ENCODE measurements around the gene SVIL.
A peak's percentile ranks its signal among the peaks of the same experiment; 100 is the strongest.
"Not testable (repeated sequence)": the region's sequence is repeated elsewhere in the genome, so short reads cannot be mapped to it uniquely, and the experiment has no call there.

SVIL gene

DNA sequence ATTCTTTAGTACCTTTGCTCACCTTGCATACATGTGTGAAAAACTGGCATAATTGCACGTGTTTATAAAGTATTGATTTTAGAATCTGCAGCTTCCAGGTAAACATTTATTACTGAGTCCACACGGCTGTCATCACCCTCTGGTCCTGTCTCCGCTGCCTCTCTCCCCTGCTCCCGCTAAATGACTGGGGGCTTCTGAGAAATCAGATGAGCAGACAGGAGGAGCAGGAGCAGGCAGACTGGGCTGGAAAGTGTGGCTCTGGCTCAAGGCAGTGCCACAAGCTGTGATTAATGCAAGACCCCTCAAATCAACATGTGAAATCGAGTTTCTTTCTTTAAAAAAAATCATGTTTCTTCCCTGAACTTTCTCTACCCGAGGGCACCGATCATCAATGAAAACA lies 68.6 kb downstream of the SVIL start:
- not testable (repeated sequence) for FAIRE-seq

DNA sequence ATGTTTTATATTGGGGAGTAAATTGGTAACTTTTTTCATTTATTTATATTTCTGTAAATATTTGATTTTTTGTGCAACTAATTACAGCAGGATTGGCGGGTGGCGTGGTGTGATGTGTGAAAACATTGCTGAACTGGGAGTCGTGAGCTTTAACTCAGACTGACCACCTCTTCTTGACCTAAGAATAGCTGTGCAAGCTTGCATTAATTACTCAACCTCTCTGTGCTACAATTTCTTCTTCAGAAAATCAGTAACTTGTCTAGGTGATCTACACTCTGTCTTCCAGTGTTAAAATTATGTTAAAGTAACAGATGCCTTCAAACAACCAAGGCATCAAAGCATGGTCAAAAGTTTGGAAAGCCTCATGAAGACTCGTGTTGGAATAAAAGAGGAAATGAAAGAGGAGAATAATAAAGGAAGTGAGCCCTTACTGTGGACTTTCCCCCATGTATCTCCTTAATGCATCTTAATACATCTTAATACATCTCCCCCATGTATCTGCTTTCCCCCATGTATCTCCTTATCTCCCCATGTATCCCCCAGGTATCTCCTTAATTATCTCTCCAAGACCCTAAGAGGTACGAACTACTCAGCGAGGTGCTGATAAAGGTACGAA lies 71.2 kb downstream of the SVIL start:
- FAIRE-seq = no peak

DNA sequence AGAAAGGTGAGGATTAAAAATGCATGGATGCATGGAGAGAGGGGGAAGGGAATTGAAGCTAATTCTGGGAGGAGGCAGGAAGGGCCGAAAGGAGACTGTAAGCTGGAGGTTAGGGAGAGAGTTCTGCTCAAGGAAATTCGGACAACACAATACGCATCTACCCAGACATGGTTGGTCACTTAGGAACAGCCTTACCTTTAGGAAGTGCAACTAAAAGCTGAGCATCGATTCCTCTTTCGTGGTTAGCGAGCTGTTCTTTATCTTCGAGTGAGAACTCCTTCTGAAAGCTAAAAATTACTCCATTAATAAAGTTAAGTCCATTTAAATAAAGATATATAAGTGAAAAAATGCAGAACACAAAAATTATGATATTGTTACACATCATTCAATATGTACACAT lies 71.8 kb downstream of the SVIL start:
- FAIRE-seq = not testable (repeated sequence)

GRCh38 chr10:29559996-29560395 lies 74.8 kb downstream of the SVIL start:
- FAIRE-seq = no peak

GRCh38 chr10:29557665-29558064 lies 77.1 kb downstream of the SVIL start:
- FAIRE-seq = no peak

DNA sequence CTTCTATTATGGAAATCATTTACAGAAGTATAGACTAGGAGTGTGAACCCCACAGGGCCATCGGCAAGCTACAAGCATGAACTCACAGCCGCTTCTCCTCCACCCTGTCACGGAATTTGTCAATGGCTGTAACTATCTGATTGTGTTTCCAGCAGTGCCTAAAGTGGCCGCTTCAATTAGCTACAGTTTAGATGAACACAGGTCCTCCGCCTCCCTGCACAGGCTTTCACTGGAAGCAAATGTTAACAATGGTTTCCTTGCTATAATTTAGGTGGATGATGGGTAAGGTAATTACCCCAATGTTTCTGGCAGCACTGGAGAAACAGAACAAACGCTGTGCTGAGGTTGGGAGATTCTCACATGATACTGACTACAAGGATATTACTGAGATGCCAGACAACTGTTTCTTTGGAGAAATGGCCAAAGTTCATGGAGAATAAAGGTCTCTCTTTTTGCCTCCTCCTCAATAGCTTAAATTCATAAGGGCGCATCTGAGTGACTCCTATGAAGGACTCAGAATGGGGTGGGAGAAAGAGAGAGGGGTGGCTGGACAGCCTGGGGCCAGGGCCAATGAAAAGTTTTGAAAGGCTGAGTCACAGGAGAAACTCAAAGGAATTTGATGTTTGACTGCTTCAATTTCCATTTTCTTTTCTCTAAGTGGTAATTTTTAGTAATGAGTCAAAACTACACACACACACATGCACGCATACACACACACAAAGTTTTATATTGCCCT lies 78.9 kb downstream of the SVIL start:
- no peak for FAIRE-seq

DNA sequence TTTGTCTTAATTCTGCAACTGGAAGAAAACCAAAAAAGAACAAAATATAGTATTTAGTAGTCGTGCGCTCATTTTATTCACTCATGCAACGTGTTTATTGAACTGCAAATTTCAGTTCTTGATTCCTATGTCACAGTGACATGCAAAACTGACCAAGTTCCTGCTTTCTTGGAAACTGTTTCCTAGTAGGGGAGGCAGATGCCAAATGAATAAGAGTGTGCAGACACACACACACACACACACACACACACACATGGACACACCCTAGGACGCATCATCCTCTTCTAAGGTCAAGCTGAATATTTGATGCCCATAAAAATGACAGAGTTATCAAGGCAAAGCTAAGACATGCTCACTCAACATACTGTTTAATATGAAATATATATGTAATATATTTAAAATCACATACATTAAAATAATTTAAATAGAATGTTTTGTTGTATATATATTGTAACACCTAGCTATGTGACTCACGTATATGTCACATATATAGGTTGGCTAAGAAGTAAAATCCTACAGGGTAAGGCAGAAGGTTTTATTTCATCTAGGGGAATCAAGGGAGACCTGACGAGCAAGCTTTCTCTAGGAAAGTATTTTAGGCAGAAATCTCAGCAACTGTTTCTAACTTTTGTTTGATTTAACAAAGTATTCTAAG lies 79.6 kb downstream of the SVIL start:
- FAIRE-seq = no peak

- peak; percentile 19 for FAIRE-seq
Measured at GRCh38 chr10:29554660-29555059, 80.1 kb downstream of the SVIL start.

DNA sequence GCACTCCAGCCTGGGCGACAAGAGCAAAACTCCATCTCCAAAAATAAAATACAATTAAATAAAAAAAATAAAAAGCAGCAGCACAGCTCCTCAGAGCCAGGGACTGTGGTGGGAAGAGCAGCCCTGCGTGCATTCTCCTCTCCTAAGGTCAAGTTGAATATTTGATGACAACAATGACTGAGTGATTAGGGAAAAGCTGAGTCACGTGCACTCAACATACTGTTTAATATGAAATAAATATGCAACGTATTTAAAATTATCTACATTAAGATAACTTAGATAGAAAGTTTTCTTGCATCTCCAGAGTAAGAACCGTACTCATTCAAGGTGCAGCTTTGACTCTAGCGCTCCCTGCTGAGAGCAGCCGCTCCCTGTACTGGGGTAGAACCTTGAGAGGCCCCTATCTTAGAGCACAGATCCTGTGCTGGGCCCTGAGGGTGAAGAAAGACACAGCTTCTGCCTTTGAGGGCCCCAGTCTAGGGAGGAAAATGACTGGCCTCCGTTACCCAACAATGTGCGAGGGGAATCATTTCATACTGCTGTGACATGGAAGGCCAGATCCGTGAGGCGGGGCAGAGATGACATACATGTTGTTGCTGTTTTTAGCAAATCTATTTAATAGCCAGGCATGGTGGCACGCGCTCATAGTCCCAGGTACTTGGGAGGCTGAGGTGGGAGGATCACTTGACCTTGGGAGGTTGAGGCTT lies 81.1 kb downstream of the SVIL start:
- FAIRE-seq = no peak

DNA sequence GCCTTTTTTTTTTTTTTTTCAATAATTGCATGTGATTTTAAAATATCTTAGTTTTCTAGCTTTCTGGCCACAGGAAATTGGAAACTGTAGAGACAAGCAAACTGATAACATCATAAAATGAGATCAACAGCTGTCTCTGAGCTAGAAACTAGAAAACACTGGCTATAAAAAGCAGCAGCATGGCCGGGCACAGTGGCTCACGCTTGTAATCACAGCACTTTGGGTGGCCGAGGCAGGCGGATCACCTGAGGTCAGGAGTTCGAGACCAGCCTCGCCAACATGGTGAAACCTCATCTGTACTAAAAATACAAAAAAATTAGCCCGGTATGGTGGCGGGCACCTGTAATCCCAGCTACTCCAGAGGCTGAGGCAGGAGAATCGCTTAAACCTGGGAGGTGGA lies 81.7 kb downstream of the SVIL start:
- FAIRE-seq = not testable (repeated sequence)

DNA sequence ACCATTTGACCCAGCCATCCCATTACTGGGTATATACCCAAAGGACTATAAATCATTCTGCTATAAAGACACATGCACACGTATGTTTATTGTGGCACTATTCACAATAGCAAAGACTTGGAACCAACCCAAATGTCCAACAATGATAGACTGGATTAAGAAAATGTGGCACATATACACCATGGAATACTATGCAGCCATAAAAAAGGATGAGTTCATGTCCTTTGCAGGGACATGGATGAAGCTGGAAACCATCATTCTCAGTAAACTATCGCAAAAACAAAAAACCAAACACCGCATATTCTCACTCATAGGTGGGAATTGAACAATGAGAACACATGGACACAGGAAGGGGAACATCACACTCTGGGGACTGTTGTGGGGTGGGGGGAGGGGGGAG lies 85.3 kb downstream of the SVIL start:
- not testable (repeated sequence) for FAIRE-seq

DNA sequence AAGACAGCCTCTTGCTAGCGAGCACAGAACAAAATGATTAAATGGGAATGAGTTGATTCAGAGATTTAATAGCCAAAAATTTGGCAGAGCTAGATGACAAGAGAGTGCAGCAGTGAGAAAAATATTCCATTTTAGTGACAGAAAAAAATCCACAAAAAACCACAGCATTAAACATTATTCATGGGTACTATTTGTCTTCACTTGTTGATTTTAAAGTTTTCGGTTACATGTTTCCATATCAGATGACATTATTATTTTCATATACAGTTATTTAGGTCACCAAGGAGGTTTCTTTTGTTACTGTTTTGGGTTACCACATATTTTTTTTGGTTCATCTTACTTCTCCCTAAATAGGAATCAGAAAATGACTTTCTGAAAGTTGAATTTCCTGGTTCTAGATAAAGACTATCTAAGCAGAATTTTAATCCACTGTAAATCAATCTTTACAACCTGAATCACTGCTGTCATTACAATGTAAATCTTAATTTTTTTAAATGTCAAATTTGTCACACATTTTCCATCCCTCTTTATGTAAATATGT lies 87.9 kb downstream of the SVIL start:
- FAIRE-seq = peak; percentile 16

- no peak for FAIRE-seq
Measured at GRCh38 chr10:29545122-29545521, 89.6 kb downstream of the SVIL start.

GRCh38 chr10:29543715-29544114 lies 91.1 kb downstream of the SVIL start:
- FAIRE-seq = no peak

DNA sequence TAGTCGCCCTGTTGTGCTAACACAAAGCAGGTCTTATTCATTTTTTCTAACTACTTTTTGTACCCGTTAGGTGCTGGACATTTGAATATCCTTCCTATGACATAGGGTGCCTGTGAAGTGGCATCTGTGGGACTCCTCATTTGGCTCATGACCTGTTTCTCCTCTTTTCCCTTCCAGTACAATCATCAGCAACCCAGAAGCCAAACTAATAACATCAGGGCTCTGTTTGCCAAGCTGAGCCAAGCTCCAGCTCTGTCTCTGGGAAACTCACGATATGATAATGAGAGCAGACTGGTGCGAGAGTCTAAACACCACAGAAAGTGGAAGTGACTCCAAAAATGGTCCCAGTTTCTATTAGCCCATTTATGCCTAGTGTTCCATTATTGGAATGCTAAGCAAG lies 92.0 kb downstream of the SVIL start:
- FAIRE-seq = no peak

DNA sequence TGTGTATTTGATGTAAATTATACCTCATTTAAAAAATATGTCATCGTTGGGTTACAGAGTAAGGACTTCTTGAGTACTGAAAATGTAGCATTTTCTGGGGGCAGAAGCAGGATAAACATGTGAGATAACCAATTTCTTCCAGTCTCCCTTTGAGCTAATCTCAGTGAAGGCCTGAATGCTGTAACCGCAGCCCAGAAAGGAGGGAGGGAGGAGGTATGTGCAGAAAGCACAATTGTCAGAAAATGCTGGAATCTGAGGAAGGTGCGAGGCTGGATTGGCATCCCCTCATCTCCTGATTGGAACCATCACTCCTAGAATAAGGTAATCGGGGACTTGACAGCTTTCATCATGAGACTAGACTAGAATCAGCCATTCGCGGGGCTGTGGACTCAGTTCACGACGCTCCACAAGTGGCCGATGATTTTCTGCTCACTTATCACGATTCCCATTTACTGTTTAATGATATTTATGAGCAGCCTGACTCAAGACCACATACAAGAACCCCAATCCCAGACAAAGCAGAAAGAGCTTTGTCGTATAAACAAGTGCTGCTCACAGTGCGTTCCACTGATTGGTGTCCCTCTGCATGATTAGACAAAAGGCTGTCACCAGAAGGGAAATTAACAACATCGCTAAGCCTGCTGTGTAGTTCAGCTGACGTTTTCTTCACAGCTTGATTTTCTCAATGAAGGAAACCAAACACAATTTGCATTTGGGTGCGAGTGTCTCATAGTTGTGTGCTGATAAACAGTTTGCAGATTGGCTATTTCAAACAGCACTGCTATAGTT lies 93.2 kb downstream of the SVIL start:
- no peak for FAIRE-seq

DNA sequence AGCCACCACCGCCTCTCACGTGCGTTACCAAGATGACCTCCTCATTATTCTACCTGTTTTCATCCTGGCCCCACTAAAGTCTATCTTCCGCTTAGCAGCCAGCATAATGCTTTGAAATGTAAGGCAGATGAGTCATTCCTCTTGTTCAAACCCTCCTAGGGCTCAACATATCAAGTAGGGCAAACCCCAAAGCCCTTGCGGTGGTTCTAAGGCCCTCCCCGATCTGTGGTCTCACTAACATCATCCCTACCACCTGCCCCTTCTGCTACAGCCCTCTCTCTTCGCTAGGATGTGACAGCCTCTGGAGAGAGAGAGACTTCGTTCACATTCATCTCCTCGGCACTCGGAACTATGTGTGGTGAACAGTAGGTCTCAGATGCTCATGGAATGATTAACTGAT lies 94.8 kb downstream of the SVIL start:
- FAIRE-seq = no peak

DNA sequence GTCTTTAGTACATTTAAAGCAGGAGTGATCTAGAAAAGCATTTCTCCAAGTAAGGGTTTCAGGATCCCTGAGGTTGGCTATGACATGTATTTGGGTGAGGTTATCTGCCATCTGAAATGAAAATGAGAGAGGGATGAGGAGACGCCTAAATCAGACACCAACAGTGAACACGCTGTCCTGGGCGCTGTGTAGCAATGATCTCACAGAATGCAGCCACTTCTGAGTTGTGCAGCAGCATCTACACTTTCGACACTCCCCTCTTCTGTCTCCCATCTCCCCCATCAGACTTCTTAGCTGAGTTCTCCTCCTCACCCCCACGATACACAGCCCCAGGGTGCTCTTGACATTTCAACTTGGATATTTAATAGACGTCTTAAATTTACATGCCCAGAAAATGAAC lies 95.4 kb downstream of the SVIL start:
- FAIRE-seq = no peak

DNA sequence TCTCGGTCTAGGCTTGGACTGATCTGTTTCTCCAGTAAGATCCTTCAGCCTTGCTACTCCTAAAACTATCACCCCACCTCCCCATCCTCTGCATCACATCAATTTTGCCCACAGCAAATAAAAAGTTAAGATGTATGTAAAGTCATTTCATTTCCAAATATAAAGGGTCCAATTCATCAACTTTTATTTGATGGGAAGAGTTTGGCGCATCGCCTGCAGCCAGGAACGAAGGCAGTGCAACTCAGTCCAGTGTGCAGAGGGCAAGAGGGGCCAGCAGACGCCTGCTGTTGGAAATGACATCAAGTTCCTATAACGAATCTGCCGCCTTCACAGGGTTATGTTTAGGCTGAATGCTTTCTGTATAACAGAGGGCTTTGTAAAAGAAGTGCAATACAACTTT lies 97.0 kb downstream of the SVIL start:
- FAIRE-seq = peak; percentile 37

DNA sequence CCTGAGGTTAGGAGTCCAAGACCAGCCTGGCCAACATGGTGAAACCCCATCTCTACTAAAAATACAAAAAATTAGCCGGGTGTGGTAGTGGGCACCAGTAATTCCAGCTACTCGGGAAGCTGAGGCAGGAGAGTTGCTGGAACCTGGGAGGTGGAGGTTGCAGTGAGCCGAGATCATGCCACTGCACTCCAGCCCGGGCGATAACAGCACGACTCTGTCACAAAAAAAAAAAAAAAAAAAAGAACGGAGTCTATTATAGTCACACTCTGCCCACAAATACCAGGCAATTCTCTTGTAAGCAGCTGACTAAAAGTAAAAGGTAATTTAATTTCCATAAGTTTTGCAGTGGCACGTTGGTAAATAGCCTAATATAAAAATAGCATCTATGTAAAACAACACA lies 98.1 kb downstream of the SVIL start:
- FAIRE-seq = not testable (repeated sequence)

- FAIRE-seq = no peak
Measured at GRCh38 chr10:29535778-29536453, 98.9 kb downstream of the SVIL start.
